Stimulated activated CD8-positive, alpha-beta memory T cell treated with anti-CD3 and anti-CD28 coated beads, Interleukin-4, amount 100 ng/mL, for 48 hours (primary cell): ENCODE results near the gene TFB1M.
"Not testable (repeated sequence)": the region's sequence is repeated elsewhere in the genome, so short reads cannot be mapped to it uniquely, and the experiment has no call there.

Source experiments
- DNase-seq: peaks from one replicate; pipeline ENCODE4 v3.0.0-alpha.2; 2020

Gene TFB1M

DNA sequence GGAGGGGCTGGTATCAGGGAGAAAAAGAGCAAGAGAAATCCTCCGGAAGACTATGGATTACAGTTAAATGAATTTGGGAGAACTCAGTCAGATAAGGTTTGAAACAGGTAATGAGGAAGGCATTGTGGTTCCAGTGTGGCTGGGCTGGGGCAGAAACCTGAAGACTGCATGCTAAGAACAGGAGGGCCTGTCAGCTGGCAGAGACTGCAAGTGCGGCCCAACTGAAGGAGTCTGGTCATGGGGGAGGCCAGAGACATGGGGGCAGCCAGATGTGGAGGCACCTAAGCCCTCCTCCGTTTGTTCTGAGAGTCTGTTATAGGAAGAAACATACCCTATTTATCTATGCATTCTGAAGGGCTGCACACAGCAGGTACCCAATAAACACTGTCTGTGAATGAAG lies 16.6 kb downstream of the TFB1M start:
- DNase-seq, result no peak

- no peak for DNase-seq
Observed at GRCh38 chr6:155292711-155293110, 21.6 kb downstream of the TFB1M start.

- DNase-seq, result no peak
Observed at GRCh38 chr6:155291291-155291690, 23.0 kb downstream of the TFB1M start.

- DNase-seq, result no peak
Observed at GRCh38 chr6:155290491-155290890, 23.8 kb downstream of the TFB1M start.

- no peak for DNase-seq
Observed at GRCh38 chr6:155287762-155288161, 26.5 kb downstream of the TFB1M start.

DNA sequence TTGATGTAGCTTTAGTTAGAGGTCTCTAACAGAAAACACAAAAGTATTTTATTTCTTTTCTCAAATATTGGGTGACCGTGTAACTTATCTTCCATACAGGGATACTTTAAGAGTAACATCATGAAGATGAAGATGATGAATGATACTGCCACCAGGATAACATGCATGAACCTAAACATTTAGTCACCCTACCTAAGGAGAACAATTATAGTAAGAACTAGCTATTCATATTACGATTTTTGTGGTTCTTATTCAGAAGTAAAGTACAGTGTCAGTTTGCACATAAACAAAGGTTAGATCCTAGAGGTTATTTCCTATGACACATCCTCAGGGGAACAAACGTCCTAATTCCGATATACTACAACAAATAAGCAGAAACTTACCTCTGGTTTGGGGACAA lies 29.5 kb downstream of the TFB1M start:
- no peak for DNase-seq

GRCh38 chr6:155278319-155279049 lies 35.8 kb downstream of the TFB1M start:
- no peak for DNase-seq

DNA sequence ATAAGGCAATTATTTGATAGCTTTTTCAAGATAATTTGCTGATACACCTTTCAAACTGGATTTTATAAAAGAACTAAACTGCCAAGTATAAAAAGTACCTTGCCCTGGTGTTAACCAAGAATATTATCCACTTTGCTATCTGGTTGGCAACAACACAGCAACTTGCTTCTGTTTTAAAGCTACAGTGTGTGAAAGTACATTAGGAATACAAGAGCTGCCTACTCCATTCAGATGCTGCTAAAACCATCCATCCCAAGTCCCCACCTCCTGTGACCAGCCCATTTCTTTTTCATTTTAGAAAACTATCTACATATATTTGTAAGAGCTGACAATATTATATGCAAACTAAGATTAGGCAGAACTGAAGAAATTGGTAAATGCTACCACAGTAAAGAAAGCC lies 37.6 kb downstream of the TFB1M start:
- no peak for DNase-seq

DNA sequence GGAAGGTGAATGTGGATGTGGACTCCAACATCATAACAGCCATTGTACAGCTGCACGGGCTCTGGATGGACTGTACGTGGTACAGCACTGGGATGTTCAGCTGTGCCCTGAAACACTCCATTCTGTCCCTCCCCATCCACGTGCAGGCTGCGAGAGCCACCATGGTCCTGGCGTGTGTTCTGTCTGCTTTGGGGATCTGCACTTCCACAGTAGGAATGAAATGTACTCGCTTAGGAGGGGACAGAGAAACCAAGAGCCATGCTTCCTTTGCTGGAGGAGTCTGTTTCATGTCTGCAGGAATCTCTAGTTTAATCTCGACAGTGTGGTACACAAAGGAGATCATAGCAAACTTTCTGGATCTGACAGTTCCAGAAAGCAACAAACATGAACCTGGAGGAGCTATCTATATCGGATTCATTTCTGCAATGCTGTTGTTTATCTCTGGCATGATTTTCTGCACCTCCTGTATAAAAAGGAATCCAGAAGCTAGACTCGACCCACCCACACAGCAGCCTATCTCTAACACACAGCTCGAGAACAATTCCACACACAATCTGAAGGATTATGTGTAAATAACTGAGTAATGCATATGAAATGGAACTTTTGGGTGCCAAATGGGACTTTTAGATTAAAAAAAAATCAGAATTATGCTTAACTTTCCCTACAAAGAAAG lies 38.3 kb downstream of the TFB1M start:
- no peak for DNase-seq

DNA sequence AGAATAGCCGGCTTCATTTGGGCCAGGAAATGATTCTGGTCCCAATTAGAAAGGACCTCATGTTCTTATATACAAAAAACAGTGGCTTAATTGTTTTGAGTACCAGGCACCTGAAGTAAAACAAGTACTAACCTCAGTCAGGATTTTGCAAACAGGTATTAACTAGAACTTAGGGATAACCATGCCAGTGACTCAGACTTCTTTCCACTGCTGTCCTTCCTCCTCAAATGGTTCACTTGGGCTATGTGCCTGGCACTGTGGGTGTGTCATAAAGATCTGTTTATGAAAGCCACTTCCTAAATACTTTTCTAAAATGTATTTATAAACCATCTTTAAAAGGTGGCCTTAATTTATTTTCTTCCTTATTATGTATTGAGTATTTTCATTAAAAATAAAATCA lies 39.8 kb downstream of the TFB1M start:
- DNase-seq, result no peak

DNA sequence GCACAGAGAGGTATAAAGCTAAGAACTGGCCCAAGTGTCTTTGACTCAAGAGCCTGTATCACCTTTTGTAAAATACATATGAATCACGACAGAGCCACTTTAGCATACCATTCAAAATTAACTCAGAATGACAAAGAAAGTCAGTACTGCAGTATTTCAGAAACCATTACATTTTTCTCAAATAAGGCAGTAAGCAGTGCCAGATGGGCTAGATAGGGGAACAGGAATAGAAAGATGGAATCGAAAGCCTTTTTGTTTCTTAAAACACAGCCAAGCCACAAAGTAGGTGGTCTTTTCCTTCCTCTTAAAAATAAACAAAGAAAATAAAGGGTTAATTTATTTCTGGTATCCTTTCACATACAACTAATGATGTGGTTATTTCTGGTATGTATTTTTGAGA lies 40.2 kb downstream of the TFB1M start:
- DNase-seq, result no peak

DNA sequence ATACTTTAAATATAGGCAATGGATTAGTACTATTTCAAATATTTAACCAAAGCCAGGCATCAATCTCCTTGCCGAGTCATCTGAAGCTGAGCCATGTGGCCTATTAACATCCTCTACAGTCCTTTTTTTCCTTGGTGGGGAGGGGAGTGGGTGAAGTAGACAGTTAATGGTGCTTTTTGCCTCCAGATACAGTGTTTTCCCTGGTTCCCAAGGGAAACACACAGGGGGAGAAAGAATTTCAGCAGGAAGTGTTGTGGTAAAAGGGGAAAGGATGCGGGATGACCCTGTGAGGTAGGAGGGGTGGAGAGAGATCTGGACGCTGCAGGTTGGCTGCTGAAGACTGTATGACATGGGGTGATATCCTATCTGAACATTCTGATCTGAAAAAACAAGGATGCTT lies 40.9 kb downstream of the TFB1M start:
- DNase-seq, result no peak

GRCh38 chr6:155272353-155273232 lies 41.7 kb downstream of the TFB1M start:
- no peak for DNase-seq

DNA sequence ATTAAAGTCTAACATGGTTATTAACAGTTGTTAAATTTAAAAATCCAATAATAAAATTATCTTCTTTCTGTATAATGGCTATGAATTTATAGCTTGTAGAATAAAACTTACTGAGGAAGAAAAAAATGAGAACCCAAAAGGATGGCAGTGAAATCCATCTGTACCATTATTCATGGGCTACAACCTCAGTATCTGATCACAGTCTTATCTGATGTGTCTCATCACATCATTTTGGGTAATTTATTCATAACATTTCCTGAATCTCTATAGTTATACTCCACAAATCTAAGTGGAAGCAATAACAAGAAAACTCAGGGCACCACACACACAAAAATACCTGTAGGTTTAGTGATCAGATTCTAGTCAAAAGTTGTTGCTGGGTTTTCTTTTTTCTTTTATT lies 43.1 kb downstream of the TFB1M start:
- no peak for DNase-seq

- DNase-seq, result no peak
Observed at GRCh38 chr6:155270561-155271091, 43.7 kb downstream of the TFB1M start.

GRCh38 chr6:155269765-155270164 lies 44.5 kb downstream of the TFB1M start:
- no peak for DNase-seq

DNA sequence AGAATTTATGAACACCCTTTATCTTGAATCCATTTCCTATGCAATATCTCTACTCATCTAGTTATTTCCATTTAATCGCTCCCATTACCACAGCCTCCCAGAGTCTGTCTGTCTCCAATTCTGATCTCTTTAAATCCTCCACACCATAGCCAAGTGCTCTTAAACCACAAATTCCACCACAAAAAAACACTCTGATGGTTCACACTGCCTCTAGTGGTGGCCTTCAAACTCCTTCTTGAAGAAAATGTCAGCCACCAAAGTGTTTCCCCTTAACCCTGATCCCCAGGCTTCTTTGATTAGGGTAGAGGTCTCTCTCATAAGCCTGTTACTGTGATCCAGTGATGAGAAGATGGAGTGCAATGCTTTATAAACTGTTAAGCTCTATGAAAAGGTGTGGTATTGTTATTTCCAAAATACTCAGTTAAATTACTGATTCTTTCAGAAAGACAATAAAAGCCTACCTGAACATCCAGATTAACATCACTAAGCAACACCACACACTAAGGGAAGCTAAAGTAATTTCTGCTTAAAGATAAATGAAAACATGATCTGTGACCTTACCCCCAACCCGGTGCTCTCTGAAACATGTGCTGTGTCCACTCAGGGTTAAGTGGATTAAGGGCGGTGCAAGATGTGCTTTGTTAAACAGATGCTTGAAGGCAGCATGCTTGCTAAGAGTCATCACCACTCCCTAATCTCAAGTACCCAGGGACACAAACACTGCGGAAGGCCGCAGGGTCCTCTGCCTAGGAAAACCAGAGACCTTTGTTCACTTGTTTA lies 46.0 kb downstream of the TFB1M start:
- not testable (repeated sequence) for DNase-seq

GRCh38 chr6:155267411-155267810 lies 46.9 kb downstream of the TFB1M start:
- no peak for DNase-seq

DNA sequence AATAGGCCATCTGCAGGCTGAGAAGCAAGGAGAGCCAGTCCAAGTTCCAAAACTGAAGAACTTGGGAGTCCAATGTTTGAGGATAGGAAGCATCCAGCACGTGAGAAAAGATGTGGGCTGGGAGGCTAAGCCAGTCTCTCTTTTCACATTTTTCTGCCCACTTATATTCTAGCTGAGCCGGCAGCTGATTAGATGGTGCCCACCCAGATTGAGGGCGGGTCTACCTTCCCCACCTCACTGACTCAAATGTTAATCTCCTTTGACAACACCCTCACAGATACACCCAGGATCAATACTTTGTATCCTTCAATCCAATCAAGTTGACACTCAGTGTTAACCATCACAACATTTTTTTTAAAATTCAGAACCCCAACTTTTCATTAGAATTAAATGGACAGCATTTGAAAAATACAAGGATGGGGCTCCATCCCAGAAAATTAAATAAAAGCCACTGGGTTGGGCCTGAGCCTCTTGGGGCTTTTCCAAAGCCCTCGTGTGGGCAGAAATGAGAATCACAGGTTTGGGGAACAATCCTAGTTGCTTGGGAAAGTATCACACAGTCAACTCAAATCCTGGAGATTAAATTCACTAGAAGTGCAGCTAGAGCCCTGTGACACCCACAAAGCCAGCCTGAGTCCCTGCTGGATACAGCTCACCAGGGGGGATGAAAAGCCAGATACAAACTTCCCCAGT lies 48.3 kb downstream of the TFB1M start:
- no peak for DNase-seq

DNA sequence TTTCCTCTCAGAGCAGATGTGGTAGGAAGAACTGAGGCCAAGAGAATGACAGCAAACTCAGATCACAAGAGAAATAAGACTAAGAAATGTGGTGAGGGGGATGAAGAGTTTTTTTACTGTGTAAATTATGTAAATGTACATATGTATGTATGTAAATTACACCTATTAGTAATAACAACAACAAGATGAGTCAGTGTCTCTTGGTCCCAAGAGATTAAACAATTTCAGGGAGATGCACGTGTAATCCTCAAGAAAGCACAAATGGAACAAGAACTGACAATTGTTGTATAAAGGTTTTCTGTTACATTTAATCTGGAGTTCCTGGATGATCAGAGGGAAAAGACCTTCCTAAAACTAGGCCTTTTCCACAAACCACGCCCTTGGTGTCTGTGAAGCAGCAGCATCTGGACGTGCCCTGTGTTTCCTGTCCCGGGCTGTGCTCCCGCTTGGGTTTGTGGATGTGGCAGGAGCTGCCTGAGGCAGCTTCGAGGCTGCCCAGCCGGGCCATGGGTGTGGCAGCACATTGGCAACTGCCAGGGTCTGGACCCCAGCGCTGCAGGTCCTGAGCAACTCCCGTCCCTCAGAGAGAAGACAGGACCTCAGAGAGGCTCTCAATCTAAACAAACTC lies 49.5 kb downstream of the TFB1M start:
- no peak for DNase-seq

GRCh38 chr6:155263373-155264063 lies 50.8 kb downstream of the TFB1M start, which contains the start of gene CLDN20:
Gene CLDN20, plus strand, starts transcription at chr6:155264013. Its CDS starts 11,707 bp downstream, at chr6:155275720.
- no peak for DNase-seq
